ENCODE measurements around the gene GRIN2A. TPM values are rescaled to one million over a fixed set of nuclear protein-coding genes. Genes with fewer than 3 reads are reported as not detected.

The GRIN2A gene
- total and polyA plus RNA-seq, 2 donors (not counting 3 experiments of a cell fraction or from before 2014, with no cell fraction given), result not detected

DNA sequence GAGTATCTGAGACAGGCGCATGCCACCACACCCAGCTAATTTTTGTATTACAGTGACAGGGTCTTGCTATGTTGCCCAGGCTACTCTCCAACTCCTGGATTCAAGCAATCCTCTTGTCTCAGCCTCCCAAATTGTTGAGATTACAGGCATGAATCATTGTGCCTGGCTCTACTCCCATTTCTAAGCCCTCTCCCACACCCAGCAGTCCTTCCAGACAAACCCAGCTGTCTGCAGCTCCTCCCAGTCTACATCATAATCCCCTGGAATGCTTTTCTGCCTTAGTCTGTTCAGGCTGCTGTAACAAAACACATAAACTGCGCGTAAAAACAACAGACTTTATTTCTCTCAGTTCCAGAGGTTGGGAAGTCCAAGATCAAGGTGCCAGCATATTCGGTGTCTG, 144.5 kb downstream of the GRIN2A start:
- POLR2A ChIA-PET, result no interaction called here
- intact Hi-C loops (cut with micrococcal nuclease), result no loop called here
- Histone ChIP-seq H3K9me3 (replicated peaks; ENCODE audit: control insufficient read depth, insufficient read depth, low read length) (no peaks in the 10 kb centered on the region), H3K27me3 (ENCODE audit: control insufficient read depth in 2 of 2, insufficient read depth in 2 of 2, low read length in 2 of 2) (no peaks in the 10 kb centered on the region), H2AFZ (ENCODE audit: low read depth, low read length) (no peak overlapping the region), H3K79me2 (ENCODE audit: control insufficient read depth, insufficient read depth, low read length) (no peaks in the 10 kb centered on the region), H4K20me1 (replicated peaks; ENCODE audit: control insufficient read depth, extremely low read depth, insufficient read depth, low read length) (no peaks in the 10 kb centered on the region), H3K4me1 (ENCODE audit: control insufficient read depth, extremely low read depth, insufficient read depth, low read length) (no peaks in the 10 kb centered on the region), H3K4me3 (replicated peaks in 1 of 3; ENCODE audit: insufficient read depth in 1 of 3, low read depth in 1 of 3, low read length in 3 of 3) (no peak overlapping the region), H3K27ac (ENCODE audit: insufficient read depth, low read depth, low read length) (no peak overlapping the region), H3K36me3 (ENCODE audit: control insufficient read depth in 2 of 2, extremely low read depth in 1 of 2, insufficient read depth in 2 of 2, low read length in 2 of 2) (no peaks in the 10 kb centered on the region), H3K9me1 (replicated peaks; ENCODE audit: control insufficient read depth, extremely low read depth, insufficient read depth, low read length) (no peaks in the 10 kb centered on the region), H3K9ac (replicated peaks; ENCODE audit: extremely low read depth, insufficient read depth, low read length) (no peak overlapping the region), H3K4me2 (ENCODE audit: insufficient read depth, low read length) (no peak overlapping the region)
- CTCF ChIA-PET, result no interaction called here
- FAIRE-seq, result no peak
- dilution Hi-C loops (cut with MboI; ENCODE audit: extremely low pct_ligation_motif_present, low sequenced_read_pairs), result no loop called here
- no peak for DNase-seq (ENCODE audit: low read depth, low spot score)
- BruUV-seq (replicated peaks), result no TSS peak
- TF ChIP-seq GATA2 (IDR thresholded peaks at IDR 0.05; ENCODE audit: insufficient read depth, insufficient read length, low read depth, low read length), result no peak
- TF ChIP-seq FOS (IDR thresholded peaks at IDR 0.05; ENCODE audit: borderline replicate concordance, insufficient read depth, low read length), result no peak
- no peak for TF ChIP-seq POLR2A (IDR thresholded peaks at IDR 0.05; ENCODE audit: low read depth, low read length)

GRCh38 chr16:10036956-10037355, 145.3 kb downstream of the GRIN2A start:
- no peaks in the 10 kb centered on the region for H3K27me3 ChIP-seq (ENCODE audit: control insufficient read depth in 2 of 2, insufficient read depth in 2 of 2, low read length in 2 of 2)
- no peak overlapping the region for H3K27ac ChIP-seq (ENCODE audit: insufficient read depth, low read depth, low read length)
- H4K20me1 ChIP-seq (replicated peaks; ENCODE audit: control insufficient read depth, extremely low read depth, insufficient read depth, low read length), result no peaks in the 10 kb centered on the region
- POLR2A ChIA-PET, result no interaction called here
- H3K4me2 ChIP-seq (ENCODE audit: insufficient read depth, low read length), result no peak overlapping the region
- no peak for TF ChIP-seq POLR2AphosphoS5 (IDR thresholded peaks at IDR 0.05; ENCODE audit: insufficient read depth, low read depth, low read length)
- no peak for TF ChIP-seq POLR2A (IDR thresholded peaks at IDR 0.05; ENCODE audit: low read depth, low read length)
- no peak for TF ChIP-seq JUN (IDR thresholded peaks at IDR 0.05; ENCODE audit: borderline replicate concordance, insufficient read depth, insufficient read length, low read depth)
- TF ChIP-seq GATA2 (IDR thresholded peaks at IDR 0.05; ENCODE audit: insufficient read depth, insufficient read length, low read depth, low read length), result no peak
- TF ChIP-seq FOS (IDR thresholded peaks at IDR 0.05; ENCODE audit: borderline replicate concordance, insufficient read depth, low read length), result no peak
- FAIRE-seq, result no peak
- no peak overlapping the region for H3K9ac ChIP-seq (replicated peaks; ENCODE audit: extremely low read depth, insufficient read depth, low read length)
- CTCF ChIA-PET, result no interaction called here
- no peaks in the 10 kb centered on the region for H3K36me3 ChIP-seq (ENCODE audit: control insufficient read depth in 2 of 2, extremely low read depth in 1 of 2, insufficient read depth in 2 of 2, low read length in 2 of 2)
- dilution Hi-C loops (cut with MboI; ENCODE audit: extremely low pct_ligation_motif_present, low sequenced_read_pairs) (no loop called here), intact Hi-C loops (cut with micrococcal nuclease) (no loop called here)
- DNase-seq (ENCODE audit: low read depth, low spot score), result no peak
- no peaks in the 10 kb centered on the region for H3K79me2 ChIP-seq (ENCODE audit: control insufficient read depth, insufficient read depth, low read length)
- no peaks in the 10 kb centered on the region for H3K9me3 ChIP-seq (replicated peaks; ENCODE audit: control insufficient read depth, insufficient read depth, low read length)
- no TSS peak for BruUV-seq (replicated peaks)
- no peak overlapping the region for H3K4me3 ChIP-seq (replicated peaks in 1 of 3; ENCODE audit: insufficient read depth in 1 of 3, low read depth in 1 of 3, low read length in 3 of 3)
- H2AFZ ChIP-seq (ENCODE audit: low read depth, low read length), result no peak overlapping the region
- H3K9me1 ChIP-seq (replicated peaks; ENCODE audit: control insufficient read depth, extremely low read depth, insufficient read depth, low read length), result no peaks in the 10 kb centered on the region
- H3K4me1 ChIP-seq (ENCODE audit: control insufficient read depth, extremely low read depth, insufficient read depth, low read length), result no peaks in the 10 kb centered on the region
